GM19238 (cell line): ENCODE results near the gene FYN.

Source experiments
- DNase-seq: peaks from one replicate; pipeline ENCODE4 v3.0.0; 2011; ENCODE audit warnings: low spot score; ENCODE audit not compliant: insufficient read length

Gene FYN

DNA sequence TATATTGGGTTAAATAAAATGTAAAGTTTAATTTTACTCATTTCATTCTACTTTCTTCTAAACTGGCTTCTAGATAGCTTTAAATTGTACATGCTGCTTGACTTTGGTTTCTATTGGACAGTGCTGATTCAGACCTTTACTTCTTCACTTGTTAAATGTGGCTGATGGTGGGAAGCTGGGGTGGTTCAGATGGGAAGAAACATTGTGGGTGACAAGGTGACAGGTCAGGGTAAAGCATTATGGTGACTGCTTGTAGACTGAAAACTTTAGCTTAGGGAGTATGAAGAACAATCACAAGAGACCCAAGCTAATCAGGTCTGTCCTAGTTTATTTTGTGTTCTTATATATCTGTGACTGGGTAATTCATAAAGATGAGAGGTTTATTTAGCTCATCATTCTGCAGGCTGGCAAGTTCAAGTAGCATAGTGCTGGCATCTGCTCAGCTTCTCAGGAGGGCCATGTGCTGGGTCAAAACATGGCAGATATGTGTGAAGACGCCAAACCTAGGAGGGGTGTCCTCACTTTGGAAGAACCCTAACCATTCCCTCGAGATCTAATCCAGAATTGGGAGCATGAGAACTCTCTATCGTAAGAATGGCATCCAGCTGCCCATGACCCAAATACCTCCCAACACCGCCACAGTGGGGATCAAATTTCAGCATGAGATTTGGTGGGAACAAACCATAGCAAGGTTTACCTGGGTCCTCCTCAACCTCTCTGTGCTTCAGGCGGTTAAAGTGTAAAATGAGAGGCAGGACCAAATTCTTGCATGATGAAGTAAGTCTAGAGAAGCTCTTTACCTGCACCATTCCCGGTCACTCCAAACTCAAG, 102.8 kb downstream of the FYN start:
- DNase-seq: no peak

DNA sequence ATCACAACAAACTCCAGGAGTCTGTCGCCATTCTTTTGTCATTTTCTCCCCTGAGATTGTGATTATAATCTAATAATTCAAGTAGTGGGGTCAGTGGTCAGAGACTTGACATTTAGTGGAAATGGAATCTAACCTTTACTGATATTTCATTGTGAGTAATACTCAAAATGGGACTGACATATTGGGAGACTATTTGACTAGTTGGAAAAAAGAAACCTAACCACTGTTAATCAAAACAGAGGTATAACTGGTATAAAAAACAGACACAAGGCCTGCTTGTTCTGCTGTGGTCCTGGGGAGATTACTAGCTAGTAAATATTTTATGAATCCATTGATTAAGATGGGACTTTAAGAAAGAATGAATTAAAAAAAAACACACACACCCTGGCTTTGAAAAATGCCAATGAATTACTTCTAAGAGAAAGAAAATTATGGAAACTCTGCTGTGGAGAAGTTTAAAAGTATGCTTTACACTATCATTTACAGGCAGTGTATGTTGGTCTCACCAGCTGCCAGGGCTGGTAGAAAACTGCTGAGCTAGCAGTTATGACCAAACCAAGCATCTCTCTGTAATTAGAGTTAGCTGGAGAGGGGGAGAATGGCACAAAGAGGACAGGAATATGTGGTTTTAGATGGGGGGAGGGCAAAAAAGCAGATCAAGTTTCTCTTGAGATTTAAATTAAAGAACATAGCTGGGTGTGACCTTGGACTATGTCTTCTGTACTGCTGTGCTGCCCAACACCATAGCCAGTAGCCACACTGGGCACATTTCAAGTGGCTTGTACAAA, 103.7 kb downstream of the FYN start:
- no peak for DNase-seq

DNA sequence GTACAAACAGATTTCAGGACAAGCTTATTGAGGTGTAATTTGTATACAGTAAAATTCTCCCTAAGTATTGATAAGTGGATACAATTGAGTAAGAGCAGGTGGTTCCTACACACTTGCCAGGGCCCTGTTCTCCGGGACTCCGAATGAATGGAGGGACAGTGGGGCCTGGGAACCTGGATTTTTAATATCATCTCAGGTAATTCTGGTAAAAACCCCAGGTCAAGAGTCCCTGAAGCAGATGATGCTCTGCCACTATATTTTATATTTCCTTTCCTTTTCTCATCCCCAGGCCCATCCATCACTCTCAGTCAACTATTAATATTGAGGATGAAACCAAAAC, 104.9 kb downstream of the FYN start:
- DNase-seq: no peak

DNA sequence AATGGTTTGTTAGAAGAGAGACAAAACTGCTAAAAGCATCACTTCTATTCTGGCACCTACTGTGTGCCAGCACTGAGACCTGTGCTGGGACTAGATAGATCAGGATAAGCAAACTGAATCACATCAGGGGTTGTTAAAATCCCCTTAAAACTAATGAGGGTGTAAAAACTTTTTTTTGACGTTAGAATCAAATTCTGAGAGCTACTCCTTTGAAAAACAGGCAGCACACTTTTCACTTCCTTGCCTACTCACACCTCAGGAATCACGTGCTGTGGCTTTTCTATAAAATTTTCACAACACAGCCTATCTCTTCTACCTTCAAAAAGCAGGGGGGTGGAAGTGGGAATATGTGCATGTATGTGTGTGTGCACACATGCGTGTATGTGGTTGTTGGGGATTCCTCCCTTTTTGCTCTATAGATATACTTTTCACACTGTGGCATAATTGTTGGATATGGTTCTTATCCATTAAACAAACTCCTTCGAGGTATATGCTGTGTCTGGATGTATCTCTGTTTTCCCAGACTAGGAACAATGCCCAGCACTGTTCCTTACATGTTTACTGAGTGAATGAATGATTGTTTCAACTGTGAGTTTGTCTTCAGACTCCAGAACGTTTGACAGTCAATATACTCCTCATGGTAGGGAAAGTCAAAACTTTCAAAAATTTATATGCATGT, 105.4 kb downstream of the FYN start:
- no peak for DNase-seq

DNA sequence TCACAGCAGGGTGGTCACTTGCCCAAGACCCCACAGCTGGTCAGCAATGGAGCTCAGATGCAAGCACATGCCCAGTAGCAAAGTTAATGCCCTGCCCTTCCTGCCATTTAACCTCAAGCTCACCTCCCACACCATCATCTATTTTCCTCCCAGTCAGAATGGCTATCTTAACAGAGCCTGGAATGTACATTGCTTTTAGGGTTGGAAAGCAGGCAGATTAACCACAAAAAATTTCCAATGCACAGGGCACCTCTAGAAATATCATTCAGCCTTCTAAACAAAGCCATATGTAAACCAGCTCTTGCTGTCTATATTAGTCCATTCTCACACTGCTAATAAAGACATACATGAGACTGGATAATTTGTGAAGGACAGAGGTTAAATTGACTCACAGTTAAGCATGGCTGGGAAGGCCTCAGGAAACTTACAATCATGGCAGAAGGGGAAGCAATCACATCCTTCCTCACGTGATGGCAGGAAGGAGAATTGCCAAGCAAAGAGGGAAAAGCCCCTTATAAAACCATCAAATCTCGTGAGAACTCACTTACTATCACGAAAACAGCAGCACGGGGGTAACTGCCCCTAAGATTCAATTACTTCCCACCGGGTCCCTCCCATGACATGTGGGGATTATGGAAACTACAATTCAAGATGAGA, 106.9 kb downstream of the FYN start:
- no peak for DNase-seq

DNA sequence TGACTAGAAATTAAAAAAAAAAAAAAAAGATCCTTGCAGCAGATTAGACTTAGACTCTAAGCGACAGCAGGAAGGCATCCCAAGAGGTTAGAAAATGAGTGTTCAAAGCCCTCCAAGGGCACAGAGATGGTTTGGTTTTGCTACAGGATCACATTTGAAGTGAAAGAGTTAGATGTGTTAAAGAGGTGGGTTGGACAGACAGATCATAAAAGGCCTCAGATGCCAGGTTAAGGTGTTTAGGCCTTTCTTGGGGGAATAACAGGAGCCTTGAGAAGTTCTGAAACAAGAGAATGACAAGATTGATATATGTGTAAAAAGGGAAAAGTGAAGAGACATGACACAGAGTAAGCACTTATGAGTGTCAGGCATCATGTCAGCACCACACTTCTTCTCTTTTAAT, 107.5 kb downstream of the FYN start:
- DNase-seq: no peak

DNA sequence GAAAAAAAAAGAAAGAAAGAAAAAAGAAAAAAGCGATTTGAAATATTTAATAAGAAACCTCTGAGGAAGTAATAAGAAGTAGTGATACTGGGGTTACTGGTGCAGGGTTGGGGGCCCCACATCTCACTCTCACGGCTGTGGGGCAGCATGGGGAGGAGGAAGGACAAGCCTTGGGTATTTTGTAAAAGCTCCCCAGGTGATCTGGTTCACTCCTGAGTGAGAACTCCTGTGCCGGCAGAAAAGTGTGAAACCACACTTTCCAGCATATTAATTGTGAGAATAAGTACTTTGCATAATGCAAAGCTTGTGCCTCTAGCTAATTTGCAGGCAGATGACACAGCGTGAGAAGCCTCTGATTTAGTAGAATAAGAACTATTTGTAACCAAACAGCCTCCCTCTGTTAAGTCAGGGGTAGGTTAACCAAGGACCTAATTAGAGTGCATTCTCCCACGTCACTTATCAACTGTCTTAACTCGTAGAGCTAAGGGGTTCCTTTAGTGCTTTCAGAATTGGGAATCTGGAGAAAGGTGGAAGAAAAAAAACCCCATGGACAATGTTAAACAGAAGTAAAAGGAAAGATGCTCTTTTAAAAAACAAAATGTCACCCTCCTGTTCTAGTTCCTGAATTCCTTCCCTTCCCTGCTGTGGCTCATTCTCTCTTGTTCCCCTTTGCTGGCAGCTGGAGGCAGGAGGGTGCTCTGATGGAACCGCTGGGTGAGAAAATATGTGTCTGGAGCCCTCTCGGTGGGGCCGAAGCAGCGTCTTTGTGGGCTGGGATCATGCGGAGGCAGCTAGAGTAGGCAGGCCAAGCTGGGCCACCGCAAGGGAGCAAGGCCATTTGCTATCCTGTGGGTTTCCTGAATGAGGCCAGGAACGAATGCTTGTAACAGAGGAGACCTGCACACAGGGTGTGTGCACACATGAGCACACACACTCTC, 108.7 kb downstream of the FYN start:
- peak; percentile 21 for DNase-seq

DNA sequence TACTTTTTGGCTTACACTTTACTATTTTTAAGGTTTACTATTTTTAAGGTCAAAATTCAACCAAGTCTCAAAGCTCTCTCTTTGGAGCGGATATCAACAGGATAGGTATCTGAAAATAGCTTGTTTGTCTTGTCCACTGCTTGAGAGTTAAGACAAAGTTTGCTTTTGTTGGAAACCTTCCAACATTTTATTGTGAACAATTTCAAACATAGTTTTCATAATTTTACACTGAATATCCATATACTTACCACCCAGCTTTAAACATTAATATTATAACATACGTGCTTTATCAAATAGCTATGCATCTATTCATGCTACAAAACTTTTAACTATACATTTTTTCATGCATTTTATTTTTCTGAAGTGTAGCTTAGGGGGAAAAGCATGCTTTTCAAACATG, 109.9 kb downstream of the FYN start:
- no peak for DNase-seq

DNA sequence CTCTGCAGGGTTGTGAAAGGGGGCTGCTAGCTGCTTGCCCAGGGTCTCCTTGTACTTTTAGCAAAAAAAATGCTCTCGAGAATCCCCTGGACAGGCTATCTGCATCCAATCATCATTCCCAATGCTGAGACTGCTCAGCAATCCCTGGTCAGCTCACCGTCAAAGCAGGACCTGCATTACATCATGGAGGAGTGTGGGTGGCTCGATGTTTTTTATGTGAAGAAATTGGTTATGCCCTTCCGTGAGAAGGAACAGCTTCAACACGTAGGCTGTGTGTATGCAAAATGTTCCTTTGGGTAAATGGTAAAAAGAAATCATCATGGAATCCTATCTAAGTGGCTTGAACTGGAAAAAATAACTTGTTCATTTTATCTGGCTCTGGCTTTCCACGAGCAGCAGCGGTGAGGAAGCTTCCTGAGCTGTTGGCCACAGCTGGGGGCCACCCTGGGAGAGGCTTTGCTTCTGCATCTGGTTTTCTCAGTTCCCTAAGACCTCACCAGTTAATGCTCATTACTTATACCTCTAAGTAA, 111.4 kb downstream of the FYN start:
- no peak for DNase-seq

DNA sequence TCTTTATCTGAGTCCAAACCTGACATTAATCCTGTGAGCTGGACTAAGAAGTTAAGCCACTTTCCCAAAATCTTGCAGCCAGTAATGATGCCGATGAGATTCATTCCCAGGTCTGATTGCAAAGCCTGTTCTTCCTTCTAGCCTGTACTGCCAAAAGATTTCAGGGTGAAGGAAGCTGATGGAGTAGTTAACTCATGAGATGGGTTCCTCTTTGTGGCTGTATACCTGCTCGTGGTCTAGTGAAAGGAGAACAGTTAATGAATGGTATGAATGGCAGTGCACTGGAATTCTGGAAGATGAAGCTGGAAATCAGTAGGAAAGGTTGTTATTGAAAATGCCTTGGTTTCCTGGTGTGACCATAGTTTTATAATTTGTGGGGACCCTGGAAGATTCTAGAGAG, 112.0 kb downstream of the FYN start:
- no peak for DNase-seq

DNA sequence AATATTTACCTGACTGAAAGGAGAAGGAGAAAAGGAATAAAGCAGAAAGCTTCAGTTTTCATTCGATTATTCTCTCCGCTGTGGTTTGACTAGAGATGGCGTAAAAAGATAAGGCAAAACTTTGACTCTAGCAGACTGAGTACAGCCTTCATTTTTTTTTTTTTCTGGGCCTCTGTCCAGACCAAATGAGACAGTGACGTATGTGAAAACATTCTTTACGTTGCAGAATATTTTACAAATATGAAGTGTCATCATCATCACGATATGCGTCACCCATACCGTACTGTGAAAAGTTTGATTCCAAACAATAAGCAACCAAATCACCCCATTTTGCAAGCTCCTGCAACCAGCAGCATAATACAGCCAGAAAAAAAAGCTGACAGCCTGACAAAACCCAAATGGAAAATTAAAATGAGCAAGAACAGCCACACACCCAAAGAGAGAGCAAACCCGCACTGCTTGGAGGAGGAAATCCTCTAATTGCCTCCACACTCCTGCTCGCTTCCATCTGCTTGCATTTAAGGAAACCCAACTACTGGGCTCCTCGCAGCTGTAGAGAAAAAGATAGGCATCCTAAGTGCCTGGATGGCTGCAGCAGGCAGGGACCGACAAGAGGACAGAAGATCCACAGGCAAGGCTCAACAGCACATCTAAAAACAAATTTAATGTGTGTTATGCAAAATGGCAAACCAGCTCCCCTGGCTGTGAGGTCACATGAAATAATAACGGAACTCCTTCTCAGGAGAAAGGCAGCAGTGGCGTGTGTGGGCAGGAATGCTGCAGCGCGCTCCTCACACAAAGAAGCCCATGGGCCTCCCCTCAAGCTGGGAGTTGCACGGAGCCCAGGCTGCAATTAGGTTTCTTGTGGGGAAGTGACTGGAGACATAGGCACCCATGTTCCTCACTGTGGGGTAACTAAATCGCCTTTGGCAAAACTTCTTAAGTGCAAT, 113.1 kb downstream of the FYN start:
- no peak for DNase-seq

DNA sequence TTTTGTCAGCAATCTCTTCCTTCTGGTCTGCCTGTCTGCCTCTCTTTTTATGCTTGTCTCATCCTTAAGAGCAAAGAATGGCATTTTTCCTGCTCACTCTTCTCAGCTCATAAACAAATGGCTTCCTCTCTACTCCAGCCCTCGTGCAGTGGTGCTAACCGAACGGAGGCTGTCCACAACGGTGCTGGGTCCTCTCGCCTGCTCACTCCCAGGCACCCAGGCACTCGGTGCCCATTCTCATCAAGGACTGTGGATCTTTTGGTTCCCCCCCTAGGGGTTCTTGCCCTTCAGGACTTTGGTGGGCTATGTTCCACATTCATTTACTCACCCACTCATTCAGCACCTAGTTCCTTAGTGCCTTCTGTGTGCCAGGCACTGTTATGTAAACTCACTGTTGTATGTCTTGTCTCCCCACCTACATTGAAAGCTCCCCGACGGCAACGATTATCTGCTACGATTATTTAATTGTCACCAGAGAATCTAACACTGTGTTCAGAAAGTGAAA, 113.9 kb downstream of the FYN start:
- DNase-seq: no peak

DNA sequence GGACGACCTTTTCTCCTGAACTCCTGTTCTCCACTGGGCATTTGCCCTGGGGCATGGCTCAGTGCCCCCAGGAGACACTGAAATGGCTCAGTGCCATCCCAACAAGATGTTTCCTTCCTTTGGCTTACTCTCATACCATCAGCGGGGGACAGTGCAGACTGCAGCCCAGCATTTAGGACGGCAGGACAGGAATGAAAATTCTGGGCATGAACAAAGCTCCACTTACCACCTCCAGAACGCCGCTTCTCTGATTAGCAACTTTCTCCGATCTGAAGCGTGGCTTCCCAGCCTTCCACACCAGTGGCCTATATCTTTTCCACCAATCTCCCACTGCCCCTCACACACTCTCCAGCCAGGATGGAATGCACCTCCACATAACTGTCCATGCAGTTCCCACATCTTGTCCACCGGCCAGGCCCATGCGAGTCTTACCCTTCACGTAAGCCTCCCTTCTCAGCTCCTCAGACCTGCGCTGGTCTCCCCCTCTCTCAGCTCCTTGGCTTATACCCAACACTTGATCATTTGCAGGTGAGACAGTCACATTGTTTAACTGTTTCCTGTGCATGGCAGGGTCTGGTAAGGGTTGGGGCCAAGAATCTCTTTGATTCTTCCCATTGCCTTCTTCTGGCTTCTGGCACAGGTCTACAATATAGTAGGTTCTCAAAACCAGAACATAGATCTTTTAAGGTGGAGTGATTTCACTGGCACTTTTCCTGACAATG, 114.5 kb downstream of the FYN start:
- no peak for DNase-seq

DNA sequence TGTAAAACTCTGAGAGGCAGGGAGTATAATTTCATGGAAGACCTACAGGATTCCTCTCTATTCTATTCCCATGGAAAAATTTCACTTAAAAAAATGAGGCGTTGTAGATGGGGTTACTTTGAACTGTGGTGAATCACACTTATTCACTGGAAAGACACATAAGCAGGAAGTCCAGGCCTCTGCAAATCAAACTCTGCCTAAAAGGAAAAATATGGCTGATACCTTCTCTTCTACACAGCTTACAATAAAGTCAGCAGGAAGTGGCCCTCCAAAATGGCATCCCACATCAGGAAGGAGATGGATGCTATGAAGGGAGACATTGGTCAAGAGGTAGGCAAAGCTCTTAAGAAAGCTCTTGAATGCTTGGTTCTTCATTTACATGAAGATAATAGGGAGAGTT, 115.9 kb downstream of the FYN start:
- DNase-seq: no peak

DNA sequence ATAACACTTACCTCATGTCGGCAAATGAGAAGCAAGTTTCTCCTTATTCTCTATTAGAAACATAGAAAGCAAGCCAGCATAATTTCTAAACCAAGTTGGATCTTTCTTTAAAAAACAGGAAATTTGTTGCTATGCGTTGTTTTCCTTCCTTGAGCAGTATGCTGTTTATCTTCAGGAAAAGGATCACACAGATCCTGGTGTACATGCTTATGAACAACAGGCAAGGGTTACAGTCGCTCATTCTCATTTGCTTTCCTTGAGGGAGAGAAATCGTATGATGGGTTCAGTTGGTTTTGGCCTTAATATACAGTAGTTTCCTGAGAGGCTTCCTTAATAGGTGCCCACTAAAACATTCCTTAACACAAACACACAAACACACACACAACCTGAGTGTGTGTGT, 118.8 kb downstream of the FYN start:
- DNase-seq: no peak

DNA sequence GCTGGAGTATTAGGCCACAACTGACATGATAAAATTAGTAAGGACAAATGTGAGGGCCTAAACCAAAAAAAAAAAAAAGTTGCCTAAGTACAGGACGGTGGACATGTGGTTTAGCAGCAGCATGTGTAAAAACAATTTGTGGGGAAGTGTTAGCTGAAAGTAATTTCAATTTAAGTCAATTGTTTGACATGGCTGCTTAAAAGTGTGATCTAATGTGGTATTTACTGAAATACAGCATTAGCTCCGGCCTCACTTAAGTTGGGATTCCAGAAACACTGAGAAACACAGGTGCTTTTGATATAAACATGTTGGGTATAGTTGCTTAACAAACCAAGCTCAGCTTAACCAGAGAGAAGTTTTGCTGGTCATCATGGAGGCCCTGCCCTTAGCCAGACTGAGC, 119.7 kb downstream of the FYN start:
- DNase-seq: no peak

DNA sequence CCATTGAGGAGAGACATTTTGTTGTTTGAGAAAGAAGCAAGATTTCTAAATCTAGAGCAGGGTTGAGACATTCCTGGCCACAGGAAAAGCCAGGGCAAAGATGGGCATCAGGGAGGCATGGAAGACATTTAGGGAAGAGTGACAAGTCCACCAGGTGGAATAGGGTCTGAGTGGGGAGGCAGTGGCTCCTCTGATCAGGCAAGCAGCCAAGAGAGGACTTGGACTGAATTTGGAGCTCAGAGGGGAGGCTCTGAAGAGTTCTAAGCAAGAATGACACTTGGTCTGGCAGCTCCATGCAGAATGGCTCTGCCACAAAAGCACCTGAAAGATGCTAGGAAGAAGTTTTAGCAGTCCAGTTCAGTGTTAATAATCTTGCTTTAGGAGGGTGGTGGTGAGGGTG, 120.8 kb downstream of the FYN start:
- DNase-seq: no peak
